Esophagus muscularis mucosa (tissue), 4 donors: ENCODE measurements around the gene CSTF1. TPM values are rescaled to one million over a fixed set of nuclear protein-coding genes. Genes with fewer than 3 reads are reported as not detected.

Experiments used
- DNase-seq: peaks from one replicate; pipeline ENCODE4 v3.0.0-alpha.2; 2017; ENCODE audit errors: extremely low spot score
- H3K27ac ChIP-seq, 4 donors: fragments of 200-600 bp; sonication (generic); replicated peaks in 1 of 4; 1 replicate in 3 of 4; 2 replicates in 1 of 4; pipeline ENCODE4 v1.5.1; 2016 to 2019; ENCODE audit warnings: mild to moderate bottlenecking in 1 of 4
- H3K27me3 ChIP-seq, 4 donors: fragments of 200-600 bp; sonication (generic); one replicate each; pipeline versions ENCODE4 v1.5.1 to v1.6.0; 2016 to 2019
- H3K36me3 ChIP-seq, 4 donors: fragments of 200-600 bp; sonication (generic); one replicate each; pipeline ENCODE4 v1.5.1; 2016 to 2019
- H3K4me1 ChIP-seq, 4 donors: fragments of 200-600 bp; sonication (generic); one replicate each; pipeline ENCODE4 v1.5.1; 2016 to 2019
- H3K4me3 ChIP-seq, 4 donors: fragments of 200-600 bp; sonication (generic); 1 replicate in 2 of 4; 2 replicates in 2 of 4; pipeline ENCODE4 v1.5.1; 2016 to 2019; ENCODE audit warnings: mild to moderate bottlenecking in 4 of 4, moderate library complexity in 1 of 4
- H3K9me3 ChIP-seq, 4 donors: fragments of 200-600 bp; sonication (generic); 1 replicate in 3 of 4; 2 replicates in 1 of 4; pipeline ENCODE4 v1.5.1; 2016 to 2019
- CTCF ChIP-seq, 3 experiments: fragments of 200-600 bp in 2 of 3; fragments of 450-650 bp in 1 of 3; sonication (generic) in 2 of 3; IDR thresholded peaks; one replicate each; pipeline ENCODE4 v1.5.1; 2017 to 2019; ENCODE audit warnings: antibody characterized with exemption in 3 of 3, mild to moderate bottlenecking in 2 of 3, moderate library complexity in 1 of 3
- EP300 ChIP-seq: sonication (generic); formaldehyde crosslinking; IDR thresholded peaks from one replicate; pipeline ENCODE4 v1.6.1; 2017; ENCODE audit warnings: antibody characterized with exemption
- POLR2A ChIP-seq: fragments of 450-650 bp; IDR thresholded peaks from one replicate; pipeline ENCODE4 v1.6.1; 2017; ENCODE audit warnings: antibody characterized with exemption, moderate library complexity, mild to moderate bottlenecking, low read depth
- POLR2AphosphoS5 ChIP-seq, 2 donors: sonication (generic); formaldehyde crosslinking; IDR thresholded peaks; one replicate each; pipeline ENCODE4 v1.6.1; 2017; ENCODE audit warnings: antibody characterized with exemption in 2 of 2
- WGBS: methylation state at CpG from one replicate; pipeline ENCODE4 v1.1.5; 2018; 5-methylcytosine and 5-hydroxymethylcytosine counted together
- intact Hi-C: fragments of 100-400 bp; cut with DNase I; formaldehyde crosslinking; loops from one replicate; pipeline ENCODE4 v1.15.1; 2023
- total RNA-seq, 4 donors: library from RNA; depleted of rRNA; stranded (reverse); fragments of >200 nt; gene quantifications; one replicate each; pipeline versions ENCODE4 v1.1.0 to v1.2.1, GENCODE V29; 2016

CSTF1 gene
- total RNA-seq, 4 donors from 2014 or later = 16.2 to 22.9 (median 20.7) TPM

- 52% methylated on average over 26 of the region's 27 CpGs for WGBS
- DNase-seq = no peak
- H3K4me1 ChIP-seq = peaks cover 3 to 30% (median 17%) of the 10 kb centered on the region in 4 donors
- peak overlapping the region; percentile 23 to 47 (median 30) for H3K27ac ChIP-seq
- no peaks in the 10 kb centered on the region for H3K36me3 ChIP-seq
- H3K9me3 ChIP-seq = no peaks in the 10 kb centered on the region
- H3K4me3 ChIP-seq = no peak overlapping the region
- H3K27me3 ChIP-seq = no peaks in the 10 kb centered on the region
- no peak for TF ChIP-seq EP300
- peak in 1 of 2 donors; percentile 4 for TF ChIP-seq POLR2AphosphoS5 (IDR thresholded peaks at IDR 0.05)
- TF ChIP-seq CTCF (IDR thresholded peaks at IDR 0.05) = no peak
- intact Hi-C loops = no loop called here
Observed at GRCh38 chr20:56443654-56444540, 51.5 kb downstream of the CSTF1 start.

- DNase-seq = no peak
- intact Hi-C loops = no loop called here
- WGBS = 98% methylated on average over 3 of the region's 3 CpGs
Observed at GRCh38 chr20:56445130-56445529, 52.7 kb downstream of the CSTF1 start.

GRCh38 chr20:56445540-56445939 is 53.1 kb downstream of the CSTF1 start:
- intact Hi-C loops = no loop called here
- no peaks in the 10 kb centered on the region for H3K27me3 ChIP-seq
- no peak overlapping the region for H3K27ac ChIP-seq
- no peaks in the 10 kb centered on the region for H3K9me3 ChIP-seq
- 91% methylated on average over 10 of the region's 16 CpGs for WGBS
- DNase-seq = no peak
- no peak overlapping the region for H3K4me3 ChIP-seq
- no peak for TF ChIP-seq POLR2A
- TF ChIP-seq EP300 = no peak
- no peak for TF ChIP-seq POLR2AphosphoS5 (IDR thresholded peaks at IDR 0.05)
- TF ChIP-seq CTCF (IDR thresholded peaks at IDR 0.05) = no peak
- peaks cover 0 to 13% (median 5%) of the 10 kb centered on the region in 4 donors for H3K4me1 ChIP-seq
- H3K36me3 ChIP-seq = no peaks in the 10 kb centered on the region

More at GRCh38 chr20:56445130-56445529, 52.7 kb downstream of the CSTF1 start:
- H3K36me3 ChIP-seq = no peaks in the 10 kb centered on the region
- H3K4me3 ChIP-seq = no peak overlapping the region
- peaks cover 2 to 17% (median 7%) of the 10 kb centered on the region in 4 donors for H3K4me1 ChIP-seq
- H3K27ac ChIP-seq = no peak overlapping the region
- H3K27me3 ChIP-seq = no peaks in the 10 kb centered on the region
- H3K9me3 ChIP-seq = no peaks in the 10 kb centered on the region
- TF ChIP-seq EP300 = no peak

- Histone ChIP-seq H3K4me3 (no peak overlapping the region), H3K4me1 (peaks cover 0 to 11% (median 5%) of the 10 kb centered on the region in 4 donors), H3K27ac (no peak overlapping the region), H3K27me3 (no peaks in the 10 kb centered on the region), H3K36me3 (no peaks in the 10 kb centered on the region), H3K9me3 (no peaks in the 10 kb centered on the region)
- intact Hi-C loops = no loop called here
- TF ChIP-seq POLR2AphosphoS5 (IDR thresholded peaks at IDR 0.05) (no peak), CTCF (IDR thresholded peaks at IDR 0.05) (no peak), POLR2A (no peak), EP300 (no peak)
- DNase-seq = no peak
Observed at GRCh38 chr20:56447227-56447626, 54.8 kb downstream of the CSTF1 start.

GRCh38 chr20:56449459-56449858 is 57.0 kb downstream of the CSTF1 start:
- 95% methylated on average over 5 of the region's 5 CpGs for WGBS
- intact Hi-C loops = no loop called here
- H3K4me3 ChIP-seq = no peak overlapping the region

More at GRCh38 chr20:56449459-56449858, 57.0 kb downstream of the CSTF1 start:
- Histone ChIP-seq H3K27me3 (no peaks in the 10 kb centered on the region), H3K36me3 (no peaks in the 10 kb centered on the region), H3K4me1 (peaks cover 0 to 3% (median under 1%) of the 10 kb centered on the region in 4 donors), H3K9me3 (no peaks in the 10 kb centered on the region), H3K27ac (no peak overlapping the region)
- DNase-seq = no peak
- no peak for TF ChIP-seq POLR2AphosphoS5 (IDR thresholded peaks at IDR 0.05)
- TF ChIP-seq POLR2A = no peak
- TF ChIP-seq CTCF (IDR thresholded peaks at IDR 0.05) = no peak
- TF ChIP-seq EP300 = no peak
